Ureter (tissue), 1 donor: Measurements from ENCODE around the gene MYO1G. TPM values are rescaled to one million over a fixed set of nuclear protein-coding genes. Genes with fewer than 3 reads are reported as not detected.
A peak's percentile ranks its signal among the peaks of the same experiment; 100 is the strongest.
"Not testable (repeated sequence)": the region's sequence is repeated elsewhere in the genome, so short reads cannot be mapped to it uniquely, and the experiment has no call there.

Experiments used
- DNase-seq: peaks from one replicate; pipeline ENCODE4 v3.0.0-alpha.2; 2020; ENCODE audit warnings: low spot score
- total RNA-seq: library from RNA; stranded (reverse); gene quantifications from one replicate; pipeline ENCODE4 v1.2.4, GENCODE V29; 2023
- donor health status: DM: yes; HTN: yes; CAD: no.

The MYO1G gene
- total RNA-seq, 1 donor from 2014 or later = 6.0 TPM

- DNase-seq = peak; percentile 100
These were observed 20.7 kb upstream of the MYO1G start for GRCh38 chr7:44999245-45000092.

GRCh38 chr7:44998153-44998871 lies 19.5 kb upstream of the MYO1G start:
- DNase-seq = no peak

- no peak for DNase-seq
These were observed 17.0 kb upstream of the MYO1G start for GRCh38 chr7:44995555-44996493.

GRCh38 chr7:44994877-44995554 lies 16.2 kb upstream of the MYO1G start:
- DNase-seq = no peak

- not testable (repeated sequence) for DNase-seq
These were observed 13.4 kb upstream of the MYO1G start for GRCh38 chr7:44992004-44992795.

- no peak for DNase-seq
These were observed 11.6 kb upstream of the MYO1G start for GRCh38 chr7:44990109-44991023.

- no peak for DNase-seq
These were observed 10.3 kb upstream of the MYO1G start for GRCh38 chr7:44989132-44989531.

- no peak for DNase-seq
These were observed 9.9 kb upstream of the MYO1G start for GRCh38 chr7:44988701-44989100.

- DNase-seq = no peak
These were observed 9.2 kb upstream of the MYO1G start for GRCh38 chr7:44987996-44988395.

GRCh38 chr7:44987457-44987856 lies 8.6 kb upstream of the MYO1G start:
- DNase-seq = no peak

GRCh38 chr7:44986218-44987053 lies 7.6 kb upstream of the MYO1G start:
- peak; percentile 96 for DNase-seq

GRCh38 chr7:44985900-44986217 lies 7.0 kb upstream of the MYO1G start:
- no peak for DNase-seq

GRCh38 chr7:44985033-44985695 lies 6.3 kb upstream of the MYO1G start:
- DNase-seq = no peak

- no peak for DNase-seq
These were observed 5.6 kb upstream of the MYO1G start for GRCh38 chr7:44984478-44984758.

- DNase-seq = no peak
These were observed 5.1 kb upstream of the MYO1G start for GRCh38 chr7:44983742-44984477.

- DNase-seq = no peak
These were observed 4.2 kb upstream of the MYO1G start for GRCh38 chr7:44982970-44983369.

- no peak for DNase-seq
These were observed 3.7 kb upstream of the MYO1G start for GRCh38 chr7:44982535-44982923.
